ENCODE measurements around the gene ANKRD6.

Gene ANKRD6

GRCh38 chr6:89414215-89414614 is 18.7 kb upstream of the ANKRD6 start:
- no peak for DNase-seq

GRCh38 chr6:89415185-89415584 is 17.8 kb upstream of the ANKRD6 start:
- DNase-seq: no peak

GRCh38 chr6:89416796-89417195 is 16.2 kb upstream of the ANKRD6 start:
- DNase-seq: no peak

GRCh38 chr6:89430201-89430962 is 2.6 kb upstream of the ANKRD6 start:
- peak; percentile 37 for DNase-seq

- no peak for DNase-seq
Measured at GRCh38 chr6:89433252-89434149, 549 bp downstream of the ANKRD6 start.

- no peak for DNase-seq
Measured at GRCh38 chr6:89434150-89434499, 1.2 kb downstream of the ANKRD6 start.

DNA sequence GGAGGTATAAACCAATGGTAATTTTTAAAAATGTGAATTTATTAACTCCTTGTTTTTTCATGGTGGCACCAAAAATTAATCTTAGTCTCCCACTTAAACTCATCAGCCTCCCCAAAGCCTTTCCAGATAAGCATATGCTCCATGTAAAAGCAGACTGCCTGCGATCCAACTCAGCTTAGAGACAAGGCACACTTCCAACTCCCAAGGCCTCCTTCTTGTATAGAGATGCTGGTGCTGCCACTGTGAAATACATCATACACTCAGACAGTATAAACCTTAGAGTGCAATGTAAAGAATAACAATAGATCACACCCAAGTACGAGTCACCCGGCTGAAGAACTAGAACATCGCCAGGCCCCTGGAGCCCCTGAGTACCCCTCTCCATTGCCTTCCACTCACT is 2.0 kb downstream of the ANKRD6 start:
- peak; percentile 19 for DNase-seq

DNA sequence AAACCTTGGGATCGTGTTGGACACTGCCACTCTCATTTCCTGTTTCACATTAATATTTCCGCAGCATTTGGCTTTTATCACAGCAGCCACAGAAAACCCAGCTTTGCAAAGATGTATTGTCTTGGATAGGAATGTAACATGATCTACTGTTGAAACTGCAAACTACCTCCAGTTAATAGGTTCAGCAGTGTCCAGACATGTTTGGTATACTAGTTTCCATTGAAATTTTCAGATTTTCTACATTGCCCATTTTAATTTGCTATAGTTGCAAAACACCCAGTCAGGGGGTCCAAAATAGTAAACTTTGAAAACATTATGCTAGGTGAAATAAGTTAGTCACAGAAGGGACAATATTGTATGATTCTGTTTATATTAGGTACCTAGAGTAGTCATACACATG is 3.3 kb downstream of the ANKRD6 start:
- no peak for DNase-seq

- no peak for DNase-seq
Measured at GRCh38 chr6:89438248-89438647, 5.3 kb downstream of the ANKRD6 start.

DNA sequence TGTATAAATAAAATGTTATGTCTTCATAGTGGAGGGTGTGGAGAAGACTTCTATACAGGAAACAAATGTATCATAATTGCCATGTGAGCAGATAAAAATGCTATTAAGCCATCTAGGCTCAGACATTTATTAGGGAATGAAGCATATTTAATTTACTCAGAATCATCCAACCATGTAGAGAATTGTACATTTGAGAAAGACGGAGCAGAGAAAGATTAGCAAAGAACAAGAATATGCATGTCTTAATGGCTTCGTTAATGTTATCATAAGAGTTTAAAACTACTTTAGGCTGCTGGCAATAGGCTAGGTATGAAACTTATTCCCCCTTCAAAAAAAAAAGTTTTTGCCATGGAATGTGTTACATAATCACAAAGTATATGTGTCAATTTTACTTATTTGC is 6.1 kb downstream of the ANKRD6 start:
- DNase-seq: no peak

DNA sequence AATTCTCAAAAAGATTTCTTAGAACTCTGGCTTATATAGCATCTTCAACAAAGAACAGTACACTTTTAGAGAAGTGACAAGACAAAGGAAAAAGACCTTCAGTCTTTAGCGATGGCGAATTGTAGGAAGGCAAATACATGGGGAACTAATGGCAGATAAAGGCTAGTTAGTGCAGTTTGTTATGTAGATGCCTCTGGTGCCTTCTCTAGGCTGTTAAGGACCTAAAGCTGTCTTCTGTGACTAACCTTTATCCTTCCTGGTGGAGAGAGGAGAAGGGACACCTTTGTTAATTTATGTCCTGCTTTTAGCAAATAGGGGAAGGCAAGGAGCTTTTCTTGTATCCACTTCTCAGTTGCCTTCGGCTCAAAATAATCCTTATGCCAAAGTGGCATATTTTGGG is 7.2 kb downstream of the ANKRD6 start:
- DNase-seq: no peak

GRCh38 chr6:89443658-89444057 is 10.7 kb downstream of the ANKRD6 start:
- DNase-seq: no peak

DNA sequence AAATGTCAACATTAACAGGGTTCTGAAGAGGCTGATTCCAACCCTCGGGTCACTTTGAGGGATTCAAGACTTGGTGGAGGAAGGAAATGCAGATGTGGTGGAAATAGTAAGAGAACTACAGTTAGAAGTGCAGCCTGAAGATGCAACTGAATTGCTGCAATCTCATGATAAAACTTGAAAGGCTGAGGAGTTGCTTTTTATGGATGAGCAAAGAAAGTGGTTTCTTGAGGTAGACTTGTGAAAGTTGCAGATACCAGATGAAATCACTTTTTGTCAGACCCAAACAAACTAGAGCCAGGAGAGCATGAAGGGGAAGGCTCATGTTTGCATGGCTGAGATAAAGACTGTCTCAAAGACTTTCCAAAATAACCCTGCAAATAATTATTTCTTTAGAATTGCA is 16.2 kb downstream of the ANKRD6 start:
- no peak for DNase-seq

DNA sequence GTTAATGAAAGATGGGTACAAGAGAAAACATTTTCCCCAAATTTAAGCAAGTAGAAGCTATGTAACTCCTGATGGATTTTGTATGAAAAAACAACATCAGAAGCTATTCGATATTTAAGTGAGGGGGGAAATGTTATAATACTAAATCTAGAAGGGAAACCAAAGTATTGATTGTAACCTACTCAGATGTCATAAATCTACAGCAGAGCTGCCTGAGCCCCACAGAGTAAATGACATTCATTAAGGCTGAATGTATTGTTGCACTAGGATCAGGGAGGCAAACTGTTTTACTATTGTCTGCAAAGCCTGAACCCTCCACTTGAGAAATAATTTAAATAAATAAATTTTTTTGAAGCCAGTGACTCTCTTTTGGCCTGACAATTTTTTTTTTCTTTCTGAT is 19.3 kb downstream of the ANKRD6 start:
- no peak for DNase-seq

- DNase-seq: no peak
Measured at GRCh38 chr6:89454300-89454699, 21.3 kb downstream of the ANKRD6 start.

DNA sequence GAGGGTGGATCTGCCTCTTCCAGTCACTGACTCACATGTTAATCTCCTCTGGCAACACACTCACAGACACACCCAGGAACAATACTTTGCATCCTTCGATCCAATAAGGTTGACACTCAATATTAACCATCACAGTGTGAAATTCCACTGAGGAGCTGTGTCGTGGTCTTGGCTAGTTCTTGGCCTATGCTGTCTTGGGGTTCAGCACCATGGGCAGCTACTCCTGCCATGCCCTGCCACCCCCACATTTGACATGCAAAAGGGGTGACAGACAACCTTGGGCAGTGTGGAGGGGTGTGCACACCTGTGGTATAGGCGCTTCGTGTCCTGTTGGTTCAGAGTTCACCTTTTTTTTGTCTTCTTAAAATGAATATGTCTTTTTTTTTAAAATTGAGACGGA is 25.8 kb downstream of the ANKRD6 start:
- no peak for DNase-seq

GRCh38 chr6:89459501-89459900 is 26.5 kb downstream of the ANKRD6 start:
- DNase-seq: no peak

DNA sequence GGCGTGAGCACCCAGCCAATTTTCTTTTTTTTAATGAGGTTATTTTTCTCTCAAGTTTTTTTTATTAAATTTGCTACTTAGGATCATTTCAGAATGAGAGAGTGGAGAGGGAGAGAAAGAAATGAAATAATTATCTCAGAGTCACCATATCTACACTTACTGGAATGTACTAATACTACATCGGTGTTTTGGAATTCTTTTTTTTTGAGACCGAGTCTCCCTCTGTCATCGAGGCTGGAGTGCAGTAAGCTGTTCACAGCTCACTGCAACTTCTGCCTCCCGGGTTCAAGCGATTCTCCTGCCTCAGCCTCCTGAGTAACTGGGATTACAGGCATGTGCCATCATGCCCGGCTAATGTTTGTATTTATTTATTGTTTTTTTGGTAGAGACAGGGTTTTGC is 27.8 kb downstream of the ANKRD6 start:
- no peak for DNase-seq

DNA sequence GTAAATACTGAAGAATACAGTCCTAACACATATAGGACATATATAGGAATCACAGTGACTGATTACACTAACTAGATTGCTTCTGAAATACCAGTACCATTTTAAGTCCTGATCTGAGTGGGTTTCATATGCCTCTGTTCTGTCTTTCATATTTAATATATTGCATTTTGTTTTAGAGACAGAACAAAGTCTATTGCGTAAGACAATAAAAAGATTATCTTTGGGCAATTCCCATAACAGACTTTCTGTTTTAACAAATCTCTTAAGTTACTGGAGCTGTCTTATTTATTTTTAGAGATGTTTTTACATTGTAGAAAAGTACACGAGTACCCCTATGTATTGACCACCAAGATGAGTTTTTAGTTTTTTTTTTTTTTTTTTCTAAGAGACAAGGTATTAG is 29.6 kb downstream of the ANKRD6 start:
- DNase-seq: no peak

- no peak for DNase-seq
Measured at GRCh38 chr6:89464295-89464694, 31.3 kb downstream of the ANKRD6 start.

DNA sequence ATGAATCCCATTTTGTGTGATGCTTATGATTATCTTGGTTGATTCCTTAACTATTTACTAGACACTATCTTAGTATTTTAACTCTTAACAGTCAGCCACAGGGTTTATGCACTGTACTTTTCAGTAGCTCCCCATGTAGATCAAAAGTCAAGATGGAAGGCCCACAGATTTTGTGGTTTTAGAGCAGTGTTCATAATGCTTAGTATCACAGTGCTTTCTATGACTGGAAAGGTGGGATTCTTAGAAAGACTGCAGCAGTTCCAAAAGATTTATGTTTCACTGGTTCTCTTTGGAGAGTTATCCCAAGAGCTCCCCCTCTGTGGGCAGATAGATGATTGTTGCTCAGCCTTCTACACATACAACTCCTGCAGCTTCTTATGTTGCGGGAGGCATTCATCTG is 34.5 kb downstream of the ANKRD6 start:
- DNase-seq: no peak

GRCh38 chr6:89468998-89469397 is 36.0 kb downstream of the ANKRD6 start:
- no peak for DNase-seq

DNA sequence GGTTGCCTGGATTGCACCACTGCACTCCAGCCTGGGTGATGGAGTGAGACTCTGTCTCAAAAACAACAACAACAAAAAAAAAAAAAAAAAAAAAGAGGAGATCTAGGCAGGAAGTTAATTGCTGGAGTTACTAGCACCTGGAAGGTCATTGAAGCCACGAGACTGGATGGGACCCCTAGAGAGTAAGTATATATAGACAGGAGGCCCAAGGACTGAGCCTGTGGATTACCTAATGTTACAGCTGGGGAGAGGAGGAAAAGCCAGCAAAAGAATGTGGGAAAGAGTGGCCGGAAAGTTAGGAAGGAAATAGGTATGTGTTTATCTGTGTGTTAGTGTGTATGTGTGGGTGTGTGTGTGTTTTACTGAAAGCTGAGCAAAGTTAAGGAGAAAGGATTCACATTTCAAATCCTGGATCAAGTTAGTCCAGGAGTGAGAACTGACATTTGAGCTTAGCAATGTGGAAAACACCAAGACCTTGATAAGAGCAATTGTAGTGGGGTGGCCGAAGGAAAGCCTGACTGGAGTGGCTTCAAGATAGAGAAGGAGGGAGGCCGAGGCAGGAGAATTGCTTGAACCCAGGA is 38.4 kb downstream of the ANKRD6 start:
- DNase-seq: no peak

DNA sequence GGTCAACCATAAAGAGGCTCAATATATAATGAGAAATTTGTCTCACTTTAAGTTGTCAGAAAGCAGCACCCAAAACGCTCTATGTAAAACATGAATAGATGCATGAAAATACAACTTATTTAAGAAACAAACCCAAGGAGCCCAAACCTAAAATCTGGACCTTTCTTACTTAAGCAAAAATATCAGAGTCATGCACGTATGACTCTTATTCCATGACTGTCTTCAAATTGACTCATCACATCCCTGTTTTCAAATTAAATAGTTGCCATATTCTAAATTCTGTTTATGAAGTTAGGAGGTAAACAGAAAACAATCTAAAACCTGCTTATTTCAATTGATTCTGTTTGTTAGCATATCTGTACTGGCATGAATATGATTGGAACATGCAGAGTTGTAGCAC is 42.1 kb downstream of the ANKRD6 start:
- DNase-seq: no peak

Data from NCI-H345 (cell line).